ENCODE data around the gene NPC2. TPM values are rescaled to one million over a fixed set of nuclear protein-coding genes. Genes with fewer than 3 reads are reported as not detected.
"Not testable (repeated sequence)": the region's sequence is repeated elsewhere in the genome, so short reads cannot be mapped to it uniquely, and the experiment has no call there.

NPC2 gene
- polyA plus RNA-seq = 100 to 1,000 TPM in 1 of 3 donors, 10 to 100 TPM in 2; 86.3 to 128 (median 92.8) TPM

- H3K4me1 Mint-ChIP-seq = peaks cover 16 to 25% of the 10 kb centered on the region in 2 donors
- peak in 1 of 3 donors; percentile 11 for DNase-seq
- H3K27ac Mint-ChIP-seq = peak within 1 kb of the TSS in 5 of 6 donors; percentile 88 to 94 (median 90)
Measured at GRCh38 chr14:74492776-74493342, at the start of gene NPC2. NPC2 (minus strand) TSS chr14:74493305; CDS start chr14:74493274, 31 bp downstream.

DNA sequence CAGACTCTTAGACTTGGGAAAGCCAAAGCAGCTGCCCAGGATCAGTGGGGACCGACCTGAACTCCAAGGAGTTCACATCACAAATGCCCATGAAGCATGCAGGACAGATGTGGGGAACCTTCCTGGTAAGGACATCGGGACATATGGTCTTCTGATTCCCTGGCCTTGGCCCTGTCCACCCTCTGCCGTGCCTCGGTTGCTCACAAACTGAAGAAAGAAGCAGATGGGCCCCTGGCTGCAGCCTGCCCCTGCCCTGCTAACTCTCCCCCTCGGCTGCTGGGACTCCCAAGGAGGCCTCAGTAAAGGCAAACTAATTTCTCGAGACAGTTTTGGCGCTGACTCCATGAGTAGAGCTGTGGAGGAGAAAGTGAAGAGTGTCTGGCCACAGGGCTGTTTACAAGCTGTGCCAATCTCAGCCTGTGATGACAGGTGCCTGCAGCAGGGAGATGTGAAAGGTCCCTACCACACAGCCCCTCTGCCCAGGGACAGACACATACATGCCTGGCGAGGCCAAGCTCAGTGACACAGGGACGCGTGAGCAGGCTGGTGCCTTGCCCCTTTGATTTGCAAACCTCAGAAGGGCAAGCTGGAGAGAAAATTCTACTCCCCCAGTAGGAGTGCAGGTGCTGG lies 49.1 kb upstream of the NPC2 start:
- H3K27ac Mint-ChIP-seq = no peak overlapping the region
- H3K36me3 Mint-ChIP-seq = peaks cover 0 to 3% (median 0%) of the 10 kb centered on the region in 3 donors
- H3K27me3 Mint-ChIP-seq (ENCODE audit: low read depth in 3 of 3) = peaks cover 0 to 4% (median 1%) of the 10 kb centered on the region in 3 donors
- no peak overlapping the region for H3K4me3 Mint-ChIP-seq
- H3K4me1 Mint-ChIP-seq = no peaks in the 10 kb centered on the region
- DNase-seq = no peak
- H3K9me3 Mint-ChIP-seq = no peaks in the 10 kb centered on the region

More at GRCh38 chr14:74492776-74493342, at the start of gene NPC2:
- Mint-ChIP-seq H3K36me3 (no peaks in the 10 kb centered on the region), H3K27me3 (ENCODE audit: low read depth in 3 of 3) (peaks cover 2 to 7% (median 4%) of the 10 kb centered on the region in 3 donors), H3K9me3 (no peaks in the 10 kb centered on the region), H3K4me3 (peak within 1 kb of the TSS in 2 of 5 donors; percentile 86 to 89)

DNA sequence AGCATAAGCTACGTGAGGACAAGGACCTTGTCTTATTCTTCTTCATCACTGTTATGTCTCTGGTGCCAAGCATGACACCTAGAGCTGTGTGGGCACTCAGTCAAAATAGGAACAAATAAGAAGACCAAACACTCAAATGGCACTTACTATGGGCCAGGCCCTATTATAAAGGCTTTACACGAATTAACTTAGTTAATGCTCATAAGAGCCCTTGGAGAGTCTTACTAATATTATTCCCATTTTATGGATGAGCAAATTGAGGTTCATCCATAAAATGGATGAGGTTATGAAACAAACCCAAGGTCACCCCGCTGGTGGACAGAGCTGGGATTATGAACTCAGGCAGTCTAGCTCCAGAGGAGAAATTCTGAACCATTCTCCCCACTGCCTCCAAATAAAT lies 48.1 kb upstream of the NPC2 start:
- no peaks in the 10 kb centered on the region for H3K9me3 Mint-ChIP-seq
- H3K4me3 Mint-ChIP-seq = no peak overlapping the region
- H3K36me3 Mint-ChIP-seq = peaks cover 0 to 3% (median 0%) of the 10 kb centered on the region in 3 donors
- no peak for DNase-seq
- H3K4me1 Mint-ChIP-seq = no peaks in the 10 kb centered on the region
- no peak overlapping the region for H3K27ac Mint-ChIP-seq
- H3K27me3 Mint-ChIP-seq (ENCODE audit: low read depth in 3 of 3) = peaks cover 0 to 4% (median 1%) of the 10 kb centered on the region in 3 donors

- H3K4me1 Mint-ChIP-seq = no peaks in the 10 kb centered on the region
- no peaks in the 10 kb centered on the region for H3K9me3 Mint-ChIP-seq
- H3K27ac Mint-ChIP-seq = no peak overlapping the region
- DNase-seq = no peak
- peaks cover 0 to 3% (median 0%) of the 10 kb centered on the region in 3 donors for H3K36me3 Mint-ChIP-seq
- no peak overlapping the region for H3K4me3 Mint-ChIP-seq
- peaks cover 0 to 4% (median 1%) of the 10 kb centered on the region in 3 donors for H3K27me3 Mint-ChIP-seq (ENCODE audit: low read depth in 3 of 3)
Measured at GRCh38 chr14:74539503-74539902, 46.4 kb upstream of the NPC2 start.

- no peaks in the 10 kb centered on the region for H3K9me3 Mint-ChIP-seq
- H3K36me3 Mint-ChIP-seq = peaks cover 0 to 3% (median 0%) of the 10 kb centered on the region in 3 donors
- H3K27ac Mint-ChIP-seq = no peak overlapping the region
- H3K4me3 Mint-ChIP-seq = no peak overlapping the region
- no peak for DNase-seq
- peaks cover 0 to 4% (median 1%) of the 10 kb centered on the region in 3 donors for H3K27me3 Mint-ChIP-seq (ENCODE audit: low read depth in 3 of 3)
- H3K4me1 Mint-ChIP-seq = no peaks in the 10 kb centered on the region
Measured at GRCh38 chr14:74538411-74539391, 45.6 kb upstream of the NPC2 start.

- not testable (repeated sequence) for H3K27me3 Mint-ChIP-seq (ENCODE audit: low read depth in 3 of 3); H3K4me1 Mint-ChIP-seq; H3K36me3 Mint-ChIP-seq; H3K9me3 Mint-ChIP-seq; H3K4me3 Mint-ChIP-seq; H3K27ac Mint-ChIP-seq; DNase-seq
Measured at GRCh38 chr14:74536336-74536735, 43.2 kb upstream of the NPC2 start.

GRCh38 chr14:74535756-74536325 lies 42.7 kb upstream of the NPC2 start:
- H3K4me3 Mint-ChIP-seq = no peak overlapping the region
- H3K9me3 Mint-ChIP-seq = no peaks in the 10 kb centered on the region
- H3K36me3 Mint-ChIP-seq = no peaks in the 10 kb centered on the region
- H3K4me1 Mint-ChIP-seq = no peaks in the 10 kb centered on the region
- no peak overlapping the region for H3K27ac Mint-ChIP-seq
- DNase-seq = no peak
- H3K27me3 Mint-ChIP-seq (ENCODE audit: low read depth in 3 of 3) = peaks cover 0 to 2% (median 2%) of the 10 kb centered on the region in 3 donors

DNA sequence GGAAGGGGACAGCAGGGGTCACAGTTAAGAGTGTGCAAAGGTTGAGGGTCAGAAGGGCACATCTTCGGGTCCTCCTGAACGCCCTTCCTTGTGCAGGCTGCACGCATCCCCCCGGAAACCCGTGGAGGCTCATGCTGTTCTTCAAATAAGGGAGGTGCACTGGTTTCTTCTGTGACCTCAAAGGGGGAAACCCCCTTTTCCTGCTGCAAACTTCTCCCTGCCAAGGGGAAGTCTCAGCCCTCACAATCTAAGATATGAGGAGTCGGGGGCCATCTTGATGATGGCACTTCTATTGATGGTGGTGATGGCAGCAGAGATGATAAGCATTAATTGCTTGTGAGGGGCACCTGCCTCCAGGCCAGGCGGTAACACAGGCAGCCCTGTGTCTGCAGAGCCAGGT lies 40.5 kb upstream of the NPC2 start:
- no peaks in the 10 kb centered on the region for H3K4me1 Mint-ChIP-seq

GRCh38 chr14:74532246-74532645 lies 39.1 kb upstream of the NPC2 start:
- Mint-ChIP-seq H3K4me1 (no peaks in the 10 kb centered on the region), H3K4me3 (no peak overlapping the region), H3K27ac (no peak overlapping the region), H3K27me3 (ENCODE audit: low read depth in 3 of 3) (peaks cover 0 to 4% (median 0%) of the 10 kb centered on the region in 3 donors), H3K36me3 (no peaks in the 10 kb centered on the region), H3K9me3 (no peaks in the 10 kb centered on the region)
- DNase-seq = no peak

More for the DNA sequence above, 40.5 kb upstream of the NPC2 start:
- no peak overlapping the region for H3K27ac Mint-ChIP-seq
- DNase-seq = no peak
- peaks cover 0 to 4% (median 0%) of the 10 kb centered on the region in 3 donors for H3K27me3 Mint-ChIP-seq (ENCODE audit: low read depth in 3 of 3)
- H3K9me3 Mint-ChIP-seq = no peaks in the 10 kb centered on the region
- H3K4me3 Mint-ChIP-seq = no peak overlapping the region
- H3K36me3 Mint-ChIP-seq = no peaks in the 10 kb centered on the region

DNA sequence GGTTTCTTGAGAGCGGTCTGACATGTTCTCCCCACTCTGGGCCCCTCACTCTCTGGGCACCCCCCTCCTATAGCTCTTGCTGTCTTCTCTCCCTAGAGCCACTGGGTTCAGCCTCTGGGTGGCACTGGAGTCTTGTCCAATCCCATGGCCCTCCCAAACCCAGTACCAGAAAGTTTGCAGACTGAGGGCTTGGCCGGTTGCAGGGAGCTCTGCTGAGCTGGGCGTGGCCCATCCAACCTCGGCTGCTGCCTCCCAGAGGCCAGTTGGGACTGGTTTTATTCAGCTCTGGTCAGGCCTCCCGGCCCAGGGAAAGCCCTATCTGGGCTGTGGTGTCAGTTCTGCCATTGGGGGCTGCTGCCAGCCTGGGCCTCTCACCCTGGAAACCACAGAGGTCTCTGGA lies 38.4 kb upstream of the NPC2 start:
- H3K4me1 Mint-ChIP-seq = no peaks in the 10 kb centered on the region

DNA sequence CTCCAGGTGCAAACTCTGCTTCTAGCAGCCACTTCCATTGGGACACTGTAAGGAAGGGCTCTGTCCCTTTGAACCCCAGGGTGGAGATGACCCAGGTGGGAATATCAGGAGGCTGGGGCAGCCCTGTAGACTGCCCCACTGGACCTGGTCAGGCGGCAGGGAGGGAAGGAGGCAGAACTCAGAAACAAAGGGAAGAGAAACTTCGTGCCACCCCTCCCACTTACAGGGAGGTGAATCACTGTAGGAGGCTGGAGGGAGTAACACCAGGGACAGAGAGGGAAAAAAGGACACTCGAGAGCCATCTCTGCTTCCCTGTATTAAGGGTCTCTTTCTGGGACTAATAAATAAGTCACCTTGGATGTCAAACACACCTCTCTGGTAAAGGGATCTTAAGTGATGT lies 37.9 kb upstream of the NPC2 start:
- Mint-ChIP-seq H3K27ac (no peak overlapping the region), H3K27me3 (ENCODE audit: low read depth in 3 of 3) (peaks cover 0 to 6% (median 0%) of the 10 kb centered on the region in 3 donors), H3K9me3 (no peaks in the 10 kb centered on the region), H3K4me3 (no peak overlapping the region), H3K4me1 (no peaks in the 10 kb centered on the region), H3K36me3 (no peaks in the 10 kb centered on the region)
- DNase-seq = no peak

More for the DNA sequence above, 38.4 kb upstream of the NPC2 start:
- Mint-ChIP-seq H3K27ac (no peak overlapping the region), H3K9me3 (no peaks in the 10 kb centered on the region), H3K4me3 (no peak overlapping the region), H3K36me3 (no peaks in the 10 kb centered on the region), H3K27me3 (ENCODE audit: low read depth in 3 of 3) (peaks cover 0 to 4% (median 0%) of the 10 kb centered on the region in 3 donors)
- no peak for DNase-seq

GRCh38 chr14:74528886-74529285 lies 35.8 kb upstream of the NPC2 start:
- peaks cover 0 to 6% (median 3%) of the 10 kb centered on the region in 3 donors for H3K27me3 Mint-ChIP-seq (ENCODE audit: low read depth in 3 of 3)
- no peak overlapping the region for H3K4me3 Mint-ChIP-seq
- H3K27ac Mint-ChIP-seq = no peak overlapping the region
- DNase-seq = no peak
- H3K9me3 Mint-ChIP-seq = no peaks in the 10 kb centered on the region
- H3K36me3 Mint-ChIP-seq = no peaks in the 10 kb centered on the region
- H3K4me1 Mint-ChIP-seq = no peaks in the 10 kb centered on the region

DNA sequence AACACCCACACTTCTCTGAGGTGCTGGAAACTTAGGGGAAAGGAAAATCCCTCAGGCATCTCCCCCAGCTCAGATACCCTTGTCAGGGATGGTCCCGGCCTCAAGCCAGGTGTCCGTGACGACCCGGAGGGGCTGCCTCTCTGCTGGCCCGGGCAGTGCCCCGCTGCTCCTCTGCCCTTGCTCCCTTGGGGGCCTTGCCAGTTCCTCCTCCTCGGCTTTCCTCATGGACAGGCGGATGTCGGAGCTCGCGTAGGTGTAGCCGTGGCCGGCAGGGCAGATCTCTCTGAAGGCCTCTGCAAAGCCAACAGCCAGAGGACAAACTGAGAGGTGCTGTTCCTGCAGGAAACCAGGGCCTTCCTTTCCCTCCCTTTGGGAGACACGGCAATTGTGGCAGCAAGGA lies 35.3 kb upstream of the NPC2 start:
- Mint-ChIP-seq H3K4me1 (no peaks in the 10 kb centered on the region), H3K27ac (no peak overlapping the region), H3K36me3 (no peaks in the 10 kb centered on the region), H3K27me3 (ENCODE audit: low read depth in 3 of 3) (peaks cover 0 to 6% (median 3%) of the 10 kb centered on the region in 3 donors), H3K9me3 (no peaks in the 10 kb centered on the region), H3K4me3 (no peak overlapping the region)
- no peak for DNase-seq
